ENCODE results near the gene IP6K3.

DNA sequence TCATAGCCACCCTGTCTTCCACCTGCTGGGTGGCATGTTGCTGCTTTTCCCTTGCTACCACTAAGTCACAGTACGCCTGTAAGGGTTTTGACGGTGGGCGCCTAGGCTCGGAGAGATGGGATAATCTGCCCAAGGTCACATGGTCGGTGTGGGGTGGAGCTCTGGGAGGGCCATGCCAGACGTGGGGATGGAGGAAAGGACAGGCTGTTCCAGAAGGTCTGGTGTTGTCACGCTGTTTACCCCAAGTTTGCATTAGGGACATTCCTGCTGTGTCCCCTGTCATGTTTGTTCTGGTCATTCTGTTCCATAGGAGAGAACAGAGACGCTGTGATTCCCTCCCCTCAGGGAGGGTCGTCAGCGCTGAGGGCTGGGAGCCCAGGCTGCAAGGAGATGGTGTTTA lies 16.1 kb downstream of the IP6K3 start:
- TF ChIP-seq, protein P1, sequence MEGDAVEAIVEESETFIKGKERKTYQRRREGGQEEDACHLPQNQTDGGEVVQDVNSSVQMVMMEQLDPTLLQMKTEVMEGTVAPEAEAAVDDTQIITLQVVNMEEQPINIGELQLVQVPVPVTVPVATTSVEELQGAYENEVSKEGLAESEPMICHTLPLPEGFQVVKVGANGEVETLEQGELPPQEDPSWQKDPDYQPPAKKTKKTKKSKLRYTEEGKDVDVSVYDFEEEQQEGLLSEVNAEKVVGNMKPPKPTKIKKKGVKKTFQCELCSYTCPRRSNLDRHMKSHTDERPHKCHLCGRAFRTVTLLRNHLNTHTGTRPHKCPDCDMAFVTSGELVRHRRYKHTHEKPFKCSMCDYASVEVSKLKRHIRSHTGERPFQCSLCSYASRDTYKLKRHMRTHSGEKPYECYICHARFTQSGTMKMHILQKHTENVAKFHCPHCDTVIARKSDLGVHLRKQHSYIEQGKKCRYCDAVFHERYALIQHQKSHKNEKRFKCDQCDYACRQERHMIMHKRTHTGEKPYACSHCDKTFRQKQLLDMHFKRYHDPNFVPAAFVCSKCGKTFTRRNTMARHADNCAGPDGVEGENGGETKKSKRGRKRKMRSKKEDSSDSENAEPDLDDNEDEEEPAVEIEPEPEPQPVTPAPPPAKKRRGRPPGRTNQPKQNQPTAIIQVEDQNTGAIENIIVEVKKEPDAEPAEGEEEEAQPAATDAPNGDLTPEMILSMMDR (IDR thresholded peaks at IDR 0.05): no peak
- no peak for TF ChIP-seq POLR2A (IDR thresholded peaks at IDR 0.05)

Measured in testis (tissue), 2 donors.